Measurements from ENCODE around the gene OTUD5.
"Not testable (repeated sequence)": the region's sequence is repeated elsewhere in the genome, so short reads cannot be mapped to it uniquely, and the experiment has no call there.

The OTUD5 gene

DNA sequence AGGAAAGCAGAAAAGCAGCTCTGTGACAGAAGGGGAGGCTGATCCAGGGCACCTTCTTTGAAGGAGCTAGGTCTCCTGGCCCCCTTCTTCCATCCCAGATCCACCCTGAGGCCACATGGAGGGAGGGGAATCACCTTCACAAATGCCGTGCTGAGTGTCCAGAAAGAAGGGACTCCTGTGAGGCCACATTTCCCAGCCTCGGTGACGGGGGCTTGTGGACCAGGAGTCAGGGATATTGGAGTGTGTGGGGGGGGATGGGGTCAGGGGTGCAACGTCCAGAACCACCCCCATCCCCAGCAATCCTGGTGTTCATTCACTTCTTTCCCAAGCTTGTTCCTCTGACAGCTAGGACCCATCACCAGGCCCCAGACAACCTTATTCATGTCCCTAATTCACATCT, 64.5 kb downstream of the OTUD5 start:
- no peak overlapping the region; the same call in 1 of the 2 replicates for H3K27ac ChIP-seq

DNA sequence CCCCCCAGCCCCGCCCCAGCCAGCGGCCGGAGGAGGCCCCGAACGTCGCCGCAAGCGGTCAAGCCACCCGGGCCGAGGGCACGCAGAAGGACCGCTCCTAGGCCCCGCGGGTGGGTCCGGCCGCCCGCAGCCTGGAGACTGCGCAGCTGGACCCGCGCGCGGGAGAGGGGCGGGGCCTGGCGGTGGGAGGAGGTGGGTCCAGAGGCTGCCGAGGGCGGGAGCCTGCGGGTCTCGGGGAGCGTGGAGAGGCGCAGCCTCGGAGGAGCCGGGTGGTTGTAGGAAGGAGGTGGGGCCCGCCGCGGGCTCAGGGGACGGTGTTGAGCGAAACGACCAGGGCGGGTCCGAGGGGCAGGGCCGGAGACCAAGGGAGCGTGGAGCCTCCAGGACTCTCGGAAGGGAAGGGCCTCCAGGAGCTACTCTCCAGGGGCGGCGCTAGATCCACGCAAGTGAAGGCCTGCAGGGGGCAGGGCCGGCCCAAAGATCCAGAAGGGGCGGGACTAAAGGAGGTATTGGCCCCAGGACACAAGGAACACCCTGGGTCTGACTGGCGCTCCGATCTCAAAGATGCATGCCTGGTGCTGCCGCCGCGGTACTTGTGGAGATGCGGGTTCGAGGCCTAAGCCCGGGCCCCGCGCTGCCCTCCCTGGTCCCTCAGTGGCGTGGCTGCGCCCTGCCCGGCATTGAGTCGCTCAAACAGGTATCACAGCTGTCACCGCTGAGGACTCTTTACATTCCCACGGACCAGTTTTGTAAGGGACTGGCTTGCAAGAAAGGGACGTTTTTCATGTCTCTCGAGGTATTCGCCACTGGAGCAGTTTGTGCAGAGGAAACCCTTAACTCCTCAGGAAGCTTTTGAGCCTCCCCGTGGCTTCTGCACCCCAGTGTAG, 65.8 kb downstream of the OTUD5 start:
- peak overlapping the region; percentile 25 for H3K27ac ChIP-seq
- TF ChIP-seq ZFX (IDR thresholded peaks at IDR 0.05) = no peak
- TF ChIP-seq, protein P1, sequence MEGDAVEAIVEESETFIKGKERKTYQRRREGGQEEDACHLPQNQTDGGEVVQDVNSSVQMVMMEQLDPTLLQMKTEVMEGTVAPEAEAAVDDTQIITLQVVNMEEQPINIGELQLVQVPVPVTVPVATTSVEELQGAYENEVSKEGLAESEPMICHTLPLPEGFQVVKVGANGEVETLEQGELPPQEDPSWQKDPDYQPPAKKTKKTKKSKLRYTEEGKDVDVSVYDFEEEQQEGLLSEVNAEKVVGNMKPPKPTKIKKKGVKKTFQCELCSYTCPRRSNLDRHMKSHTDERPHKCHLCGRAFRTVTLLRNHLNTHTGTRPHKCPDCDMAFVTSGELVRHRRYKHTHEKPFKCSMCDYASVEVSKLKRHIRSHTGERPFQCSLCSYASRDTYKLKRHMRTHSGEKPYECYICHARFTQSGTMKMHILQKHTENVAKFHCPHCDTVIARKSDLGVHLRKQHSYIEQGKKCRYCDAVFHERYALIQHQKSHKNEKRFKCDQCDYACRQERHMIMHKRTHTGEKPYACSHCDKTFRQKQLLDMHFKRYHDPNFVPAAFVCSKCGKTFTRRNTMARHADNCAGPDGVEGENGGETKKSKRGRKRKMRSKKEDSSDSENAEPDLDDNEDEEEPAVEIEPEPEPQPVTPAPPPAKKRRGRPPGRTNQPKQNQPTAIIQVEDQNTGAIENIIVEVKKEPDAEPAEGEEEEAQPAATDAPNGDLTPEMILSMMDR (conservative IDR thresholded peaks at IDR 0.05) = no peak; the same call in 1 of the 2 replicates

More for the DNA sequence above, 64.5 kb downstream of the OTUD5 start:
- TF ChIP-seq, protein P1 (conservative IDR thresholded peaks at IDR 0.05) = no peak
- TF ChIP-seq ZFX (IDR thresholded peaks at IDR 0.05) = no peak

DNA sequence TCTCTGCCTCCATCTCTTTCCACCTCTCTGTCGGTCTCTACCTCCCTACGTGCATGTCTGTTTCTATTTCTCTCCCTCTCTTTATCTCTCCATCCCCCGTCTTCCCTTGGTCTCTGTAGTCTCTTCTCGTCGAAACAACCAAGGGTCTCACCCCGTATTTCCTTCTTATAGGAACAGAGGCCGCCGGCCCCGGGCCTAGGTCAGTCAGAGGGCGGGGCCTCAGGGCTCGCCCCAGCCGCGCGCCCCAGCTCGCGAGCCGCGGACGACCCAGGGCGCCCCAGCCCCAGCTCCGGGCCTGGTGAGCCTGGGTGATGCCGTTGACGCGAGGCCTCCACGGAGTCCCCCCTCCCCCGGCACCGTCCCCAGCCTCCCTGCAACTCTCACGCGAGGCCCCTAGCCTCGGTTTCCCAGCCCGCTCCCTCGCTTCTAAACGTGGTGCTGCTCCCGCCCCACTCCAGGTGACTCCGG, 66.4 kb downstream of the OTUD5 start:
- TF ChIP-seq, protein P1 (conservative IDR thresholded peaks at IDR 0.05) = no peak
- no peak for TF ChIP-seq ZFX (IDR thresholded peaks at IDR 0.05)
- H3K27ac ChIP-seq = peak overlapping the region; percentile 25

DNA sequence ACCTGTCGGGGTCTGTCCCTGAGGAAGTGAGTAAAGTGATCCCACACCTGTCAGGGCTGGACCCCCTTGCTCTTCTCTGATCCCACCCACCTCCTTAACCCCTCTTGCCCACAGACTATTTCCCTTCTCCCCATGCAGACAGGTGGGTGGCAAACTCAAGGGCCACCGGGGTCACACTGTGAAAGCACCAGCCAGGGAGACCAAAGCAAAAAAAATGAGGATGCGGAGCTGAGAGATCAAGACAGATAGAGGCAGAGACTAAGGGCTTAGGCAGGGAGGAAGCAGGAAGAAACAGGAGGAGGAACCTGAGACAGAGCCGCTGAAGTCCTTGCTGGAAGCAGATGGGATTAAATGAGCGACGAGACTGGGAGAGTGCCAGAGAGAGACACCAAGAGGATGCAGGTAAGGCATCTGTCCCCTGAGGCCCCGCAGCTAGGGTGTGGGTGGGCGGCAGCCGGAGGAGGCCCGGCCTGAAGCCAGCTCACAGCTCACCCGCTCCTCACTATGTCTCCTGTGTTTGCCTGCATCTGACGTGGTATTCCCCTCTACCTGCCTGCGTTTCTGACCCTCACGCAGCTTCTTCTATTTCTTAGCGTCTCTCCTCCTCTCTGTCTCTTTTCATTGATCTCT, 67.0 kb downstream of the OTUD5 start:
- TF ChIP-seq, protein P1 (conservative IDR thresholded peaks at IDR 0.05) = no peak
- no peak for TF ChIP-seq ZFX (IDR thresholded peaks at IDR 0.05)
- no peak overlapping the region for H3K27ac ChIP-seq

DNA sequence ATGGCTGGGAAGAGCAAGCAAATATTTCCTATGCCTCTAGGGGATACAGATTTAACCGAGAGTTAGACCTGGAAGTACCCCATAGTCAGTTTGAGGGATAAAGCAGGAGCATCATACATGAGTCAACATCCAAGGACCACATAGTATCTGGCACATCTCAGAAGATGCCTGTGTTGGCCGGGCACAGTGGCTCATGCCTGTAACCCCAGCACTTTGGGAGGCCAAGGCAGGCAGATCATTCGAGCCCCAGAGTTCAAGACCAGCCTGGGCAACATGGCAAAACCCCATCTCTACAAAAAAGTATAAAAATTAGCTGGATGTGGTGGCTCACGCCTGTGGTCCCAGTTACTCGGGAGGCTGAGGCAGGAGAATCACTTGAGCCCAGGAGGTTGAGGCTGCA, 70.8 kb downstream of the OTUD5 start:
- H3K27ac ChIP-seq = not testable (repeated sequence)

DNA sequence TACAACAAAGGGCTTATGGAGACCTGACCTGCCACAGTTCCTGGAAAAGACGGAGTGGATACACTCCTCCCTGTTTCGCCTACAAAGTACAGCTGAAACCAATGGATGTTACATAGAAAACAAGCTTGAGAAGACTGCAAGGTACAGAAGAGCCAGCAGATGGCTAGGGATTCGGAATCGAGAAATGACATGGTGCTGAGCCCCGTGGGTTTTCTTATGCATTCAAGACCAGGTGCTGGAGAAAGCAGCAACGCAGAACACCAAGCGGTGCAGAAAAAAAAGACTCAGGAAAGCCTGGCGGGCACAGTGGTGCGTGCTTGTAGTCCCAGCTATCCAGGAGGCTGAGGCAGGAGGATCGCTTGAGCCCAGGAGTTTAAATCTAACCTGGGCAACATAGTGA, 73.7 kb downstream of the OTUD5 start:
- no peak for TF ChIP-seq ZFX (IDR thresholded peaks at IDR 0.05)
- TF ChIP-seq, protein P1 (conservative IDR thresholded peaks at IDR 0.05) = no peak

DNA sequence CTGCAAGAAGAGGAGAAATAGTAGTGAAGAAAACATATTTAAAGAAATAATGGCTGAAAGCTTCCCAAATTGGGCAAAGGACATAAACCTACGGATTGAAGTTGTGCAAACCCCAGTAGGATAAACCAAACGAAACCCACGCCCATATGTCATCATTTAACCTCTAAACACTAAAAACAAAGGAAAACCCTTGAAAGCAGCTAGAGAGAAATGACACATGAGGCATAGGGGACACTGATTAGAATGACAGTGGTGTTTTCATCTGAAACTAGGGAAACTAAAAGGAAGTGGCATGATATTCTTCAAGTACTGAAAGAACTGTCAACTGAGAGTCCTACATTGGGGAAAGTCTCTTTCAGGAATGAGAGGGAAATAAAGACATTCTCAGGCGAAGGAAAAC, 80.5 kb downstream of the OTUD5 start:
- H3K27ac ChIP-seq = not testable (repeated sequence)

More for the DNA sequence above, 73.7 kb downstream of the OTUD5 start:
- no peak overlapping the region for H3K27ac ChIP-seq

Measured in C4-2B (cell line).